C4-2B (cell line): ENCODE measurements around the gene GALNS.

ENCODE experiments used
- CTCF ChIP-seq: fragments of 450-650 bp; conservative IDR thresholded peaks from 2 replicates; pipeline ENCODE4 v1.5.1; 2017; ENCODE audit warnings: mild to moderate bottlenecking
- ZFX ChIP-seq: fragments of 450-650 bp; IDR thresholded peaks from 2 replicates; pipeline ENCODE4 v1.6.1; 2017

- TF ChIP-seq CTCF, result no peak
- TF ChIP-seq ZFX, result no peak
Observed at GRCh38 chr16:88830783-88831182, 26.0 kb downstream of the GALNS start.
